HEK293 (cell line): ENCODE data around the gene JCHAIN.

Experiments
- CTCF ChIA-PET: fragments of 350-600 bp; formaldehyde crosslinking; extraction: SDS; loops from one replicate; lab custom pipeline; 2021; ENCODE audit warnings: antibody characterized with exemption; lab: Yijun Ruan, JAX
- POLR2A ChIA-PET: fragments of 300-600 bp; formaldehyde crosslinking; extraction: SDS; loops from one replicate; lab custom pipeline; 2020; ENCODE audit warnings: antibody characterized with exemption, inconsistent platforms; lab: Yijun Ruan, JAX
- H3K27ac ChIP-seq: fragments of 200-500 bp; sonication (Bioruptor generic); 2 replicates; pipeline ENCODE4 v1.5.1; 2014; ENCODE audit warnings: low read depth, low read length, control low read depth, inconsistent platforms; ENCODE audit errors: extremely low read depth
- H3K36me3 ChIP-seq, 2 experiments: fragments of 200-500 bp in 1 of 2; sonication (Bioruptor generic) in 1 of 2; 1 replicate in 1 of 2; 2 replicates in 1 of 2; pipeline ENCODE4 v1.5.1; 2014 to 2017; ENCODE audit warnings: inconsistent platforms in 2 of 2, low read length in 2 of 2; ENCODE audit not compliant: control insufficient read depth in 2 of 2, insufficient read depth in 1 of 2
- H3K4me1 ChIP-seq: fragments of 200-500 bp; sonication (Bioruptor generic); 2 replicates; pipeline ENCODE4 v1.5.1; 2014; ENCODE audit warnings: mild to moderate bottlenecking, low read length, inconsistent platforms; ENCODE audit not compliant: control insufficient read depth, insufficient read depth
- H3K4me3 ChIP-seq: 2 replicates; pipeline ENCODE4 v1.5.1; 2011; ENCODE audit warnings: low read depth, mild to moderate bottlenecking, control low read depth, low read length, moderate library complexity
- H3K9me3 ChIP-seq: fragments of 200-500 bp; sonication (Bioruptor generic); 2 replicates; pipeline ENCODE4 v1.5.1; 2014; ENCODE audit warnings: low read depth, low read length, inconsistent platforms; ENCODE audit not compliant: control insufficient read depth, insufficient read depth
- GLI4 ChIP-seq: fragments of 450-650 bp; formaldehyde crosslinking; IDR thresholded peaks from 2 replicates; pipeline ENCODE4 v1.5.1; 2016; ENCODE audit warnings: missing biosample characterization, missing genetic modification characterization
- KLF10 ChIP-seq: fragments of 450-650 bp; IDR thresholded peaks from 2 replicates; pipeline ENCODE4 v1.5.1; 2018; ENCODE audit warnings: missing biosample characterization, mild to moderate bottlenecking, missing genetic modification characterization
- KLF9 ChIP-seq: fragments of 450-650 bp; formaldehyde crosslinking; IDR thresholded peaks from 2 replicates; pipeline ENCODE4 v1.5.1; 2016; ENCODE audit warnings: missing biosample characterization, missing genetic modification characterization, low read depth
- REST ChIP-seq: fragments of 450-650 bp; formaldehyde crosslinking; IDR thresholded peaks from 2 replicates; pipeline ENCODE4 v1.5.1; 2016; ENCODE audit warnings: missing biosample characterization, missing genetic modification characterization
- YY1 ChIP-seq: fragments of 450-650 bp; formaldehyde crosslinking; IDR thresholded peaks from 2 replicates; pipeline ENCODE4 v1.5.1; 2018; ENCODE audit warnings: missing biosample characterization, missing genetic modification characterization
- YY2 ChIP-seq: fragments of 450-650 bp; formaldehyde crosslinking; IDR thresholded peaks from 2 replicates; pipeline ENCODE4 v1.5.1; 2016; ENCODE audit warnings: missing biosample characterization, missing genetic modification characterization
- ZFHX2 ChIP-seq: fragments of 450-650 bp; formaldehyde crosslinking; conservative IDR thresholded peaks from 2 replicates; pipeline ENCODE4 v1.5.1; 2016; ENCODE audit warnings: missing biosample characterization, missing genetic modification characterization
- ZFP69B ChIP-seq: fragments of 450-650 bp; formaldehyde crosslinking; IDR thresholded peaks from 2 replicates; pipeline ENCODE4 v1.5.1; 2016; ENCODE audit warnings: missing biosample characterization, missing genetic modification characterization
- ZNF138 ChIP-seq: fragments of 450-650 bp; formaldehyde crosslinking; IDR thresholded peaks from 2 replicates; pipeline ENCODE4 v1.5.1; 2016; ENCODE audit warnings: missing biosample characterization, missing genetic modification characterization, borderline replicate concordance
- ZNF19 ChIP-seq: fragments of 450-650 bp; formaldehyde crosslinking; IDR thresholded peaks from 2 replicates; pipeline ENCODE4; 2016; ENCODE audit warnings: missing biosample characterization, missing genetic modification characterization, low read depth
- ZNF26 ChIP-seq: fragments of 450-650 bp; formaldehyde crosslinking; IDR thresholded peaks from 2 replicates; pipeline ENCODE4 v1.5.1; 2016; ENCODE audit warnings: missing biosample characterization, missing genetic modification characterization
- ZNF280D ChIP-seq: fragments of 450-650 bp; formaldehyde crosslinking; IDR thresholded peaks from 2 replicates; pipeline ENCODE4 v1.5.1; 2016; ENCODE audit warnings: missing biosample characterization, missing genetic modification characterization
- ZNF335 ChIP-seq: fragments of 450-650 bp; formaldehyde crosslinking; conservative IDR thresholded peaks from 2 replicates; pipeline ENCODE4 v1.5.1; 2016; ENCODE audit warnings: missing biosample characterization, missing genetic modification characterization
- ZNF366 ChIP-seq: fragments of 450-650 bp; formaldehyde crosslinking; conservative IDR thresholded peaks from 2 replicates; pipeline ENCODE4 v1.5.1; 2016; ENCODE audit warnings: missing biosample characterization, missing genetic modification characterization
- ZNF398 ChIP-seq: fragments of 450-650 bp; formaldehyde crosslinking; IDR thresholded peaks from 2 replicates; pipeline ENCODE4 v1.5.1; 2017; ENCODE audit warnings: missing biosample characterization, missing genetic modification characterization
- ZNF423 ChIP-seq: fragments of 450-650 bp; formaldehyde crosslinking; IDR thresholded peaks from 2 replicates; pipeline ENCODE4 v1.5.1; 2016; ENCODE audit warnings: missing biosample characterization, missing genetic modification characterization
- ZNF521 ChIP-seq: fragments of 450-650 bp; formaldehyde crosslinking; IDR thresholded peaks from 2 replicates; pipeline ENCODE4 v1.5.1; 2017; ENCODE audit warnings: missing biosample characterization, mild to moderate bottlenecking, missing genetic modification characterization
- ZNF561 ChIP-seq: fragments of 450-650 bp; IDR thresholded peaks from 2 replicates; pipeline ENCODE4 v1.5.1; 2018; ENCODE audit warnings: missing biosample characterization, missing genetic modification characterization, borderline replicate concordance
- ZNF701 ChIP-seq: fragments of 450-650 bp; formaldehyde crosslinking; IDR thresholded peaks from 2 replicates; pipeline ENCODE4 v1.5.1; 2016; ENCODE audit warnings: missing biosample characterization, missing genetic modification characterization
- ZSCAN5A ChIP-seq: fragments of 450-650 bp; formaldehyde crosslinking; IDR thresholded peaks from 2 replicates; pipeline ENCODE4 v1.5.1; 2016; ENCODE audit warnings: missing biosample characterization, missing genetic modification characterization
- TF ChIP-seq, protein P1 (sequence below): fragments of 450-650 bp; formaldehyde crosslinking; IDR thresholded peaks from 2 replicates; pipeline ENCODE4 v1.5.1; 2016; ENCODE audit warnings: missing biosample characterization, missing genetic modification characterization
- TF ChIP-seq, protein P2 (sequence below): fragments of 450-650 bp; formaldehyde crosslinking; IDR thresholded peaks from 2 replicates; pipeline ENCODE4 v1.5.1; 2016; ENCODE audit warnings: missing biosample characterization, missing genetic modification characterization

The JCHAIN gene

GRCh38 chr4:70705183-70706043, 39.1 kb upstream of the JCHAIN start:
- ChIA-PET POLR2A (interaction anchor here (0.5 to 1.3 kb wide), 5 partner anchors 12 to 563 kb away, joined by 3 to 4 read pairs (median 3); partner anchors contain the start of genes MOB1B, RUFY3 and UTP3), CTCF (interaction anchor here (0.7 to 1.7 kb wide), 5 partner anchors 13 to 325 kb away, joined by 3 to 7 read pairs (median 3); no protein-coding TSS in a partner anchor)
- Histone ChIP-seq H3K27ac (peak overlapping the region; percentile 95), H3K4me1 (peaks cover 3% of the 10 kb centered on the region; the same call in 1 of the 2 replicates), H3K9me3 (no peaks in the 10 kb centered on the region), H3K36me3 (no peaks in the 10 kb centered on the region), H3K4me3 (peak overlapping the region; percentile 66)
- TF ChIP-seq ZNF423 (tag by site-specific recombination) = 0 out of 2 replicates have a peak, but pooled peaks have one; percentile 25
- TF ChIP-seq KLF9 (tag by site-specific recombination) = peak; percentile 90
- peak; percentile 84 for TF ChIP-seq ZNF335 (tag by site-specific recombination)
- TF ChIP-seq ZNF138 = no peak
- peak; percentile 82 for TF ChIP-seq ZNF398 (tag by site-specific recombination)
- no peak for TF ChIP-seq YY2 (tag by site-specific recombination)
- TF ChIP-seq REST = 0 out of 2 replicates have a peak, but pooled peaks have one; percentile 25
- TF ChIP-seq KLF10 (tag by site-specific recombination) = peak; percentile 76
- 0 out of 2 replicates have a peak, but pooled peaks have one; percentile 11 for TF ChIP-seq ZFP69B (tag by site-specific recombination)
- TF ChIP-seq ZNF521 = no peak
- 0 out of 2 replicates have a peak, but pooled peaks have one; percentile 36 for TF ChIP-seq ZNF561 (tag by site-specific recombination)
- TF ChIP-seq ZNF26 (tag by site-specific recombination) = no peak
- TF ChIP-seq, protein P1, sequence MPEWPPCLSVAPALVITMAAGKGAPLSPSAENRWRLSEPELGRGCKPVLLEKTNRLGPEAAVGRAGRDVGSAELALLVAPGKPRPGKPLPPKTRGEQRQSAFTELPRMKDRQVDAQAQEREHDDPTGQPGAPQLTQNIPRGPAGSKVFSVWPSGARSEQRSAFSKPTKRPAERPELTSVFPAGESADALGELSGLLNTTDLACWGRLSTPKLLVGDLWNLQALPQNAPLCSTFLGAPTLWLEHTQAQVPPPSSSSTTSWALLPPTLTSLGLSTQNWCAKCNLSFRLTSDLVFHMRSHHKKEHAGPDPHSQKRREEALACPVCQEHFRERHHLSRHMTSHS (tag by site-specific recombination) = no peak
- TF ChIP-seq, protein P2, sequence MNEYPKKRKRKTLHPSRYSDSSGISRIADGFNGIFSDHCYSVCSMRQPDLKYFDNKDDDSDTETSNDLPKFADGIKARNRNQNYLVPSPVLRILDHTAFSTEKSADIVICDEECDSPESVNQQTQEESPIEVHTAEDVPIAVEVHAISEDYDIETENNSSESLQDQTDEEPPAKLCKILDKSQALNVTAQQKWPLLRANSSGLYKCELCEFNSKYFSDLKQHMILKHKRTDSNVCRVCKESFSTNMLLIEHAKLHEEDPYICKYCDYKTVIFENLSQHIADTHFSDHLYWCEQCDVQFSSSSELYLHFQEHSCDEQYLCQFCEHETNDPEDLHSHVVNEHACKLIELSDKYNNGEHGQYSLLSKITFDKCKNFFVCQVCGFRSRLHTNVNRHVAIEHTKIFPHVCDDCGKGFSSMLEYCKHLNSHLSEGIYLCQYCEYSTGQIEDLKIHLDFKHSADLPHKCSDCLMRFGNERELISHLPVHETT (tag by site-specific recombination) = no peak
- no peak for TF ChIP-seq ZNF280D (tag by site-specific recombination)
- TF ChIP-seq YY1 = peak; percentile 40; the same call in 1 of the 2 replicates
- no peak for TF ChIP-seq ZNF701 (tag by site-specific recombination)
- no peak for TF ChIP-seq GLI4 (tag by site-specific recombination)
- TF ChIP-seq ZSCAN5A = 0 out of 2 replicates have a peak, but pooled peaks have one; percentile 20
- 0 out of 2 replicates have a peak, but pooled peaks have one; percentile 26 for TF ChIP-seq ZNF366 (tag by site-specific recombination)
- peak; percentile 83 for TF ChIP-seq ZFHX2 (tag by site-specific recombination)
- no peak for TF ChIP-seq ZNF19 (tag by site-specific recombination)
